H1 (cell line): Measurements from ENCODE around the gene YAF2. TPM values are rescaled to one million over a fixed set of nuclear protein-coding genes. Genes with fewer than 3 reads are reported as not detected.

Experiments used
- CTCF ChIA-PET: fragments of 300-600 bp; sonication (Branson Sonifier 250); formaldehyde crosslinking; loops from one replicate; lab custom pipeline; 2021; ENCODE audit not compliant: partially characterized antibody; lab: Charles Lee
- POLR2A ChIA-PET: fragments of 300-600 bp; sonication (Branson Sonifier 250); formaldehyde crosslinking; loops from one replicate; lab custom pipeline; 2021; ENCODE audit warnings: inconsistent platforms; ENCODE audit not compliant: partially characterized antibody; lab: Charles Lee
- DNase-seq, 2 experiments: peaks; one replicate each; pipeline versions ENCODE4 v3.0.0 to v3.0.0-alpha.2; 2010 to 2022; ENCODE audit warnings: low spot score in 2 of 2, low read depth in 1 of 2, mixed read lengths in 1 of 2
- FAIRE-seq: peaks from 2 replicates; lab custom pipeline; 2011; peaks lifted over from hg19 to GRCh38; lab: Jason Lieb, UNC
- H2AFZ ChIP-seq: 2 replicates; pipeline ENCODE4 v1.8.1; 2012; ENCODE audit warnings: low read length, inconsistent platforms
- H2AK5ac ChIP-seq: 2 replicates; pipeline ENCODE4 v1.6.1; 2013; ENCODE audit warnings: low read depth, low read length
- H2BK120ac ChIP-seq: replicated peaks from 2 replicates; pipeline ENCODE3; 2013; ENCODE audit warnings: low read depth, low read length, inconsistent platforms
- H2BK12ac ChIP-seq: 2 replicates; pipeline ENCODE4 v1.6.1; 2013; ENCODE audit warnings: low read depth, low read length
- H2BK15ac ChIP-seq: 2 replicates; pipeline ENCODE4 v1.6.1; 2013; ENCODE audit warnings: low read length
- H2BK20ac ChIP-seq: 2 replicates; pipeline ENCODE4 v1.6.1; 2013; ENCODE audit warnings: low read length
- H2BK5ac ChIP-seq: 2 replicates; pipeline ENCODE4 v1.6.1; 2013; ENCODE audit warnings: low read depth, low read length
- H3K14ac ChIP-seq: 2 replicates; pipeline ENCODE4 v1.6.1; 2013; ENCODE audit warnings: inconsistent platforms; ENCODE audit not compliant: insufficient read length
- H3K18ac ChIP-seq: 2 replicates; pipeline ENCODE4 v1.6.1; 2013; ENCODE audit warnings: low read length; ENCODE audit errors: extremely low read depth
- H3K23ac ChIP-seq: 2 replicates; pipeline ENCODE4 v1.6.1; 2013; ENCODE audit warnings: inconsistent platforms; ENCODE audit not compliant: insufficient read length
- H3K23me2 ChIP-seq: 2 replicates; pipeline ENCODE4 v1.6.1; 2013; ENCODE audit warnings: low read depth, low read length
- H3K27ac ChIP-seq: 2 replicates; pipeline ENCODE4 v1.6.1; 2011; ENCODE audit warnings: low read depth, low read length, inconsistent platforms
- H3K27me3 ChIP-seq, 4 experiments: replicated peaks in 1 of 4; 1 replicate in 1 of 4; 2 replicates in 3 of 4; pipeline versions ENCODE4 v1.6.1 to v1.8.1; 2011 to 2013; ENCODE audit warnings: low read length in 3 of 4, mild to moderate bottlenecking in 3 of 4, inconsistent platforms in 2 of 4, mixed read lengths in 2 of 4, moderate library complexity in 1 of 4; ENCODE audit not compliant: control insufficient read depth in 3 of 4, insufficient read depth in 3 of 4; ENCODE audit errors: extremely low read depth in 1 of 4
- H3K36me3 ChIP-seq, 4 experiments: 2 replicates each; pipeline versions ENCODE4 v1.6.1 to v1.8.1; 2011 to 2013; ENCODE audit warnings: mild to moderate bottlenecking in 4 of 4, low read length in 3 of 4, moderate library complexity in 2 of 4, control low read depth in 1 of 4, inconsistent platforms in 1 of 4; ENCODE audit not compliant: insufficient read depth in 4 of 4, control insufficient read depth in 2 of 4
- H3K4ac ChIP-seq: replicated peaks from 2 replicates; pipeline ENCODE3; 2013; ENCODE audit warnings: low read length, low read depth, mixed read lengths, inconsistent platforms; ENCODE audit not compliant: insufficient read length
- H3K4me1 ChIP-seq, 4 experiments: replicated peaks in 1 of 4; 1 replicate in 1 of 4; 2 replicates in 3 of 4; pipeline versions ENCODE4 v1.6.1 to v1.8.1; 2011 to 2013; ENCODE audit warnings: low read length in 3 of 4, inconsistent platforms in 2 of 4, mixed read lengths in 1 of 4; ENCODE audit not compliant: insufficient read depth in 4 of 4, control insufficient read depth in 3 of 4
- H3K4me2 ChIP-seq, 2 experiments: 2 replicates each; pipeline versions ENCODE4 v1.6.1 to v1.8.1; 2011 to 2013; ENCODE audit warnings: low read depth in 2 of 2, low read length in 2 of 2, control low read depth in 1 of 2, inconsistent platforms in 1 of 2, mild to moderate bottlenecking in 1 of 2; ENCODE audit not compliant: insufficient read depth in 1 of 2
- H3K4me3 ChIP-seq, 4 experiments: fragments of 200-600, 300-600 bp in 1 of 4; sonication (generic), shearing (Covaris generic), sonication (Bioruptor Twin) in 1 of 4; 2 replicates each; pipeline versions ENCODE4 v1.5.1 to v1.8.1; 2011 to 2016; ENCODE audit warnings: low read length in 4 of 4, low read depth in 3 of 4, control low read depth in 2 of 4, inconsistent platforms in 2 of 4, mild to moderate bottlenecking in 2 of 4, mixed read lengths in 1 of 4, moderate library complexity in 1 of 4; ENCODE audit not compliant: insufficient read depth in 2 of 4; ENCODE audit errors: extremely low read depth in 1 of 4
- H3K56ac ChIP-seq: replicated peaks from 2 replicates; pipeline ENCODE3; 2013; ENCODE audit warnings: low read depth, mild to moderate bottlenecking, mixed read lengths, low read length, inconsistent platforms; ENCODE audit not compliant: insufficient read length
- H3K79me1 ChIP-seq: 2 replicates; pipeline ENCODE4 v1.6.1; 2013; ENCODE audit warnings: low read depth, low read length, control low read depth
- H3K79me2 ChIP-seq, 2 experiments: 2 replicates each; pipeline versions ENCODE4 v1.6.1 to v1.8.1; 2012 to 2013; ENCODE audit warnings: low read length in 2 of 2, mild to moderate bottlenecking in 2 of 2, inconsistent platforms in 1 of 2; ENCODE audit not compliant: insufficient read depth in 2 of 2, control insufficient read depth in 1 of 2
- H3K9ac ChIP-seq, 4 experiments: replicated peaks in 1 of 4; 1 replicate in 1 of 4; 2 replicates in 3 of 4; pipeline versions ENCODE4 v1.6.1 to v1.8.1; 2011 to 2013; ENCODE audit warnings: low read depth in 3 of 4, low read length in 3 of 4, control low read depth in 2 of 4, mild to moderate bottlenecking in 2 of 4, moderate library complexity in 2 of 4, inconsistent platforms in 1 of 4; ENCODE audit errors: extremely low read depth in 1 of 4
- H3K9me3 ChIP-seq, 2 experiments: 2 replicates each; pipeline versions ENCODE4 v1.6.1 to v1.8.1; 2012 to 2013; ENCODE audit warnings: mild to moderate bottlenecking in 2 of 2, moderate library complexity in 2 of 2, control low read depth in 1 of 2, inconsistent platforms in 1 of 2, low read depth in 1 of 2, low read length in 1 of 2, mixed read lengths in 1 of 2; ENCODE audit not compliant: insufficient read depth in 2 of 2
- H4K20me1 ChIP-seq, 2 experiments: replicated peaks in 1 of 2; 2 replicates each; pipeline versions ENCODE3 to v1.8.1; 2011 to 2013; ENCODE audit warnings: inconsistent platforms in 2 of 2, low read length in 2 of 2, mild to moderate bottlenecking in 1 of 2; ENCODE audit not compliant: insufficient read depth in 2 of 2, control insufficient read depth in 1 of 2
- H4K5ac ChIP-seq: 2 replicates; pipeline ENCODE4 v1.6.1; 2013; ENCODE audit warnings: low read length, low read depth, mixed read lengths, inconsistent platforms; ENCODE audit not compliant: insufficient read length
- H4K8ac ChIP-seq: 2 replicates; pipeline ENCODE4 v1.8.0; 2013; ENCODE audit warnings: mild to moderate bottlenecking, moderate library complexity, low read length, inconsistent platforms; ENCODE audit not compliant: insufficient read depth; ENCODE audit errors: extremely low read depth
- H4K91ac ChIP-seq: replicated peaks from 2 replicates; pipeline ENCODE3; 2013; ENCODE audit warnings: low read length, mixed read lengths, inconsistent platforms; ENCODE audit not compliant: insufficient read length
- ATF3 ChIP-seq: IDR thresholded peaks from 2 replicates; pipeline ENCODE4 v1.6.1; 2011; ENCODE audit warnings: low read depth, mild to moderate bottlenecking, low read length; ENCODE audit not compliant: insufficient read depth
- EGR1 ChIP-seq: IDR thresholded peaks from 2 replicates; pipeline ENCODE4 v1.6.1; 2011; ENCODE audit warnings: low read depth, low read length, borderline replicate concordance
- EZH2 ChIP-seq: fragments of 200-600 bp; sonication (generic); IDR thresholded peaks from 2 replicates; pipeline ENCODE4 v1.7.1; 2012; ENCODE audit warnings: low read depth, mild to moderate bottlenecking, moderate library complexity, low read length, inconsistent platforms; ENCODE audit not compliant: severe bottlenecking
- FOSL1 ChIP-seq: IDR thresholded peaks from 2 replicates; pipeline ENCODE4 v1.6.1; 2011; ENCODE audit warnings: mild to moderate bottlenecking, low read depth, low read length, moderate library complexity; ENCODE audit not compliant: insufficient read depth
- POLR2AphosphoS5 ChIP-seq: IDR thresholded peaks from 2 replicates; pipeline ENCODE4 v1.6.1; 2011; ENCODE audit warnings: low read depth, low read length
- POU5F1 ChIP-seq: IDR thresholded peaks from 2 replicates; pipeline ENCODE4 v1.6.1; 2011; ENCODE audit warnings: low read depth, mild to moderate bottlenecking, low read length, moderate library complexity
- RBBP5 ChIP-seq: IDR thresholded peaks from 2 replicates; pipeline ENCODE4 v1.7.1; 2012; ENCODE audit warnings: low read depth, mild to moderate bottlenecking, inconsistent platforms, low read length, moderate library complexity, borderline replicate concordance
- SP4 ChIP-seq: IDR thresholded peaks from 2 replicates; pipeline ENCODE4 v1.6.1; 2012; ENCODE audit warnings: low read length, inconsistent platforms
- TAF1 ChIP-seq: IDR thresholded peaks from 2 replicates; pipeline ENCODE4 v1.6.1; 2011; ENCODE audit warnings: mild to moderate bottlenecking, low read depth, low read length
- TBP ChIP-seq: IDR thresholded peaks from 2 replicates; pipeline ENCODE4 v1.6.1; 2011; ENCODE audit warnings: low read depth, low read length, improper control_type of control experiment
- TCF12 ChIP-seq: IDR thresholded peaks from 2 replicates; pipeline ENCODE4 v1.6.1; 2011; ENCODE audit warnings: low read depth, mild to moderate bottlenecking, low read length
- TEAD4 ChIP-seq: IDR thresholded peaks from 2 replicates; pipeline ENCODE4 v1.6.1; 2012; ENCODE audit warnings: low read depth, low read length, inconsistent platforms, mixed read lengths
- WGBS, 2 experiments: shearing (Covaris generic) in 1 of 2; methylation state at CpG; one replicate each; pipeline versions ENCODE4 v1.1.6 to v1.1.7; 2013 to 2015; ENCODE audit warnings: low lambda C conversion rate in 2 of 2, mixed read lengths in 2 of 2, inconsistent platforms in 1 of 2, low coverage in 1 of 2, missing lambda C conversion rate in 1 of 2; ENCODE audit not compliant: insufficient replicate concordance in 2 of 2, insufficient coverage in 1 of 2, insufficient read length in 1 of 2; ENCODE audit errors: extremely low coverage in 1 of 2, missing lambda C conversion rate in 1 of 2; 5-methylcytosine and 5-hydroxymethylcytosine counted together
- polyA plus RNA-seq, 7 experiments: library from polyadenylated mRNA; depleted of rRNA in 3 of 7; stranded (reverse) in 5 of 7; unstranded in 2 of 7; fragments of >200 nt in 5 of 7; fragments of 200-250 nt in 2 of 7; gene quantifications; 1 replicate in 5 of 7; 2 replicates in 1 of 7; 4 replicates in 1 of 7; pipeline versions ENCODE4 v1.2.1 to v1.2.3, GENCODE V29; 2011 to 2013; ENCODE audit warnings: missing spikeins in 2 of 7, mixed read lengths in 2 of 7
- total RNA-seq: library from RNA; stranded (reverse); fragmentation: NEBNext Ultra II Directional; extraction: Animal tissue kit (Norgen Biotek cat#: 25700); gene quantifications from 2 replicates; pipeline ENCODE4 v1.2.1, GENCODE V29; 2021

The YAF2 gene
- total and polyA plus RNA-seq, 2 of the 8 experiments (the other 6 are each of a cell fraction or from before 2014, with no cell fraction given): 0.50 to 2.2 TPM

GRCh38 chr12:42237052-42237852 is 796 bp downstream of the YAF2 start:
- Histone ChIP-seq H2BK5ac (no peak overlapping the region), H3K14ac (no peak overlapping the region), H4K20me1 (peaks cover 11 to 12% of the 10 kb centered on the region in 2 experiments), H3K79me2 (no peaks in the 10 kb centered on the region), H2AK5ac (no peak overlapping the region), H3K4me2 (peak overlapping the region; percentile 61 to 83), H3K36me3 (no peaks in the 10 kb centered on the region; a peak in 1 of 8 replicates), H3K79me1 (no peaks in the 10 kb centered on the region), H3K9ac (no peak overlapping the region), H3K9me3 (no peaks in the 10 kb centered on the region; a peak in 1 of 4 replicates), H3K23ac (no peak overlapping the region), H3K18ac (no peak overlapping the region), H2BK12ac (no peak overlapping the region), H3K4ac (no peak overlapping the region), H2BK120ac (no peak overlapping the region), H3K4me1 (peaks cover 0 to 4% (median 2%) of the 10 kb centered on the region in 4 experiments; a peak in 2 of 7 replicates), H3K27ac (no peak overlapping the region), H3K23me2 (peaks cover 6% of the 10 kb centered on the region; the same call in 1 of the 2 replicates), H3K27me3 (peaks cover 36 to 77% (median 61%) of the 10 kb centered on the region in 4 experiments), H2BK15ac (no peak overlapping the region), H4K5ac (no peak overlapping the region), H4K91ac (no peak overlapping the region), H2AFZ (peak overlapping the region; percentile 8), H2BK20ac (no peak overlapping the region), H3K4me3 (peak overlapping the region; percentile 34 to 60 (median 52)), H4K8ac (0 out of 2 replicates have a peak overlapping the region, but pooled peaks have one; percentile 41), H3K56ac (no peak overlapping the region)
- WGBS, 2 experiments: 4% methylated on average over 21 of the region's 56 CpGs; no CpG with 5 or more reads in 1 of the 2 experiments
- DNase-seq (peak; percentile 54 to 72), FAIRE-seq (no peak)
- ChIA-PET POLR2A (no interaction called here), CTCF (no interaction called here)
- TF ChIP-seq EGR1: no peak; the same call in 1 of the 2 replicates
- TF ChIP-seq POU5F1: no peak
- TF ChIP-seq FOSL1: no peak
- TF ChIP-seq TEAD4: 0 out of 2 replicates have a peak, but pooled peaks have one; percentile 5
- no peak for TF ChIP-seq SP4
- peak; percentile 42 for TF ChIP-seq EZH2
- TF ChIP-seq TBP: peak; percentile 63; the same call in 1 of the 2 replicates
- 0 out of 2 replicates have a peak, but pooled peaks have one; percentile 21 for TF ChIP-seq TAF1
- peak; percentile 44; the same call in 1 of the 2 replicates for TF ChIP-seq POLR2AphosphoS5
- no peak for TF ChIP-seq TCF12
- peak; percentile 78; the same call in 1 of the 2 replicates for TF ChIP-seq RBBP5
- no peak for TF ChIP-seq ATF3
